Measurements from ENCODE around the gene OR2F2.

OR2F2 gene

GRCh38 chr7:143973870-143974416, 38.9 kb downstream of the OR2F2 start:
- no peak for DNase-seq (ENCODE audit: low read depth)
- TF ChIP-seq CTCF (IDR thresholded peaks at IDR 0.05; ENCODE audit: insufficient read depth, low read depth, low read length, missing control alignments): no peak
- no peak overlapping the region for H3K4me3 ChIP-seq (ENCODE audit: low read length)

GRCh38 chr7:143974459-143974858, 39.4 kb downstream of the OR2F2 start:
- DNase-seq (ENCODE audit: low read depth): peak; percentile 11
- no peak for TF ChIP-seq CTCF (IDR thresholded peaks at IDR 0.05; ENCODE audit: insufficient read depth, low read depth, low read length, missing control alignments)

GRCh38 chr7:143975617-143976016, 40.6 kb downstream of the OR2F2 start:
- no peak for TF ChIP-seq CTCF (IDR thresholded peaks at IDR 0.05; ENCODE audit: insufficient read depth, low read depth, low read length, missing control alignments)

More at GRCh38 chr7:143974459-143974858, 39.4 kb downstream of the OR2F2 start:
- H3K4me3 ChIP-seq (ENCODE audit: low read length): no peak overlapping the region

GRCh38 chr7:143978585-143978984, 43.6 kb downstream of the OR2F2 start:
- TF ChIP-seq CTCF (IDR thresholded peaks at IDR 0.05; ENCODE audit: insufficient read depth, low read depth, low read length, missing control alignments): no peak
- no peak for DNase-seq (ENCODE audit: low read depth)
- no peak overlapping the region for H3K4me3 ChIP-seq (ENCODE audit: low read length)

More at GRCh38 chr7:143975617-143976016, 40.6 kb downstream of the OR2F2 start:
- no peak overlapping the region for H3K4me3 ChIP-seq (ENCODE audit: low read length)
- peak; percentile 2 for DNase-seq (ENCODE audit: low read depth)

- H3K4me3 ChIP-seq (ENCODE audit: low read length): no peak overlapping the region
- TF ChIP-seq CTCF (IDR thresholded peaks at IDR 0.05; ENCODE audit: insufficient read depth, low read depth, low read length, missing control alignments): no peak
- peak; percentile 33 for DNase-seq (ENCODE audit: low read depth)
Observed at GRCh38 chr7:143979359-143979758, 44.3 kb downstream of the OR2F2 start.

- no peak overlapping the region for H3K4me3 ChIP-seq (ENCODE audit: low read length)
- no peak for TF ChIP-seq CTCF (IDR thresholded peaks at IDR 0.05; ENCODE audit: insufficient read depth, low read depth, low read length, missing control alignments)
- no peak for DNase-seq (ENCODE audit: low read depth)
Observed at GRCh38 chr7:143979998-143980397, 45.0 kb downstream of the OR2F2 start.

All from epithelial cell of esophagus (primary cell).